Astrocyte of the spinal cord (primary cell): ENCODE results near the gene RORC.

Experiments used
- DNase-seq: peaks from one replicate; pipeline ENCODE4 v3.0.0; 2011; ENCODE audit warnings: low read depth, low spot score
- H3K4me3 ChIP-seq: 2 replicates; pipeline ENCODE4 v1.5.1; 2011; ENCODE audit warnings: low read depth, mild to moderate bottlenecking, low read length, moderate library complexity
- CTCF ChIP-seq: IDR thresholded peaks from 2 replicates; pipeline ENCODE4 v1.5.1; 2012; ENCODE audit warnings: low read depth, mild to moderate bottlenecking, low read length, inconsistent platforms
- in situ Hi-C: cut with HindIII; loops from 2 replicates; pipeline ENCODE4 v1.10.0; 2017; ENCODE audit warnings: low sequenced_read_pairs

Gene RORC

GRCh38 chr1:151815716-151816327 lies 15.8 kb downstream of the RORC start:
- no peak overlapping the region for H3K4me3 ChIP-seq
- TF ChIP-seq CTCF: no peak
- no peak for DNase-seq
- in situ Hi-C loops: no loop called here

GRCh38 chr1:151814971-151815545 lies 16.5 kb downstream of the RORC start:
- in situ Hi-C loops: no loop called here
- H3K4me3 ChIP-seq: no peak overlapping the region
- no peak for DNase-seq
- no peak for TF ChIP-seq CTCF

GRCh38 chr1:151814426-151814825 lies 17.2 kb downstream of the RORC start:
- no peak for DNase-seq
- no peak overlapping the region for H3K4me3 ChIP-seq
- in situ Hi-C loops: no loop called here
- no peak for TF ChIP-seq CTCF

GRCh38 chr1:151813271-151813977 lies 18.2 kb downstream of the RORC start:
- H3K4me3 ChIP-seq: no peak overlapping the region
- no peak for DNase-seq
- in situ Hi-C loops: no loop called here
- no peak for TF ChIP-seq CTCF

GRCh38 chr1:151811181-151811580 lies 20.4 kb downstream of the RORC start:
- no peak for TF ChIP-seq CTCF
- no peak overlapping the region for H3K4me3 ChIP-seq
- in situ Hi-C loops: no loop called here
- no peak for DNase-seq

GRCh38 chr1:151809985-151810556 lies 21.5 kb downstream of the RORC start:
- no peak for TF ChIP-seq CTCF
- DNase-seq: no peak
- H3K4me3 ChIP-seq: no peak overlapping the region
- in situ Hi-C loops: no loop called here
